HEK293T (cell line): ENCODE measurements around the gene TAF6.

Source experiments
- BHLHE40 ChIP-seq: fragments of 450-650 bp; IDR thresholded peaks from 2 replicates; pipeline ENCODE4 v1.6.1; 2016; ENCODE audit warnings: mild to moderate bottlenecking, moderate library complexity, borderline replicate concordance
- CTBP1 ChIP-seq: fragments of 450-650 bp; IDR thresholded peaks from 2 replicates; pipeline ENCODE4 v1.6.1; 2016; ENCODE audit warnings: borderline replicate concordance
- ELF4 ChIP-seq: fragments of 450-650 bp; IDR thresholded peaks from 2 replicates; pipeline ENCODE4 v1.6.1; 2017; ENCODE audit warnings: antibody characterized with exemption
- FOXA1 ChIP-seq: fragments of 450-650 bp; IDR thresholded peaks from 2 replicates; pipeline ENCODE4 v1.6.1; 2016; ENCODE audit warnings: mild to moderate bottlenecking
- L3MBTL2 ChIP-seq: fragments of 450-650 bp; conservative IDR thresholded peaks from 2 replicates; pipeline ENCODE4 v1.6.1; 2016; ENCODE audit warnings: mild to moderate bottlenecking
- LEF1 ChIP-seq: fragments of 450-650 bp; IDR thresholded peaks from 2 replicates; pipeline ENCODE4 v1.6.1; 2017; ENCODE audit warnings: mild to moderate bottlenecking, borderline replicate concordance
- PKNOX1 ChIP-seq: fragments of 450-650 bp; IDR thresholded peaks from 2 replicates; pipeline ENCODE4 v1.6.1; 2016
- SP1 ChIP-seq: fragments of 450-650 bp; IDR thresholded peaks from 2 replicates; pipeline ENCODE4 v1.6.1; 2017
- TARDBP ChIP-seq: fragments of 450-650 bp; IDR thresholded peaks from 2 replicates; pipeline ENCODE4 v1.6.1; 2016
- ZNF384 ChIP-seq: fragments of 450-650 bp; IDR thresholded peaks from 2 replicates; pipeline ENCODE4 v1.6.1; 2016

- TF ChIP-seq ZNF384, result no peak
- no peak for TF ChIP-seq ELF4
- TF ChIP-seq SP1, result no peak
- no peak for TF ChIP-seq FOXA1
- TF ChIP-seq LEF1, result no peak
- TF ChIP-seq BHLHE40, result no peak
- TF ChIP-seq CTBP1, result no peak
- TF ChIP-seq PKNOX1, result no peak
- TF ChIP-seq TARDBP, result no peak
- 0 out of 2 replicates have a peak, but pooled peaks have one; percentile 18 for TF ChIP-seq L3MBTL2
Observed at GRCh38 chr7:100130608-100131453, 11.7 kb upstream of the TAF6 start.
